ENCODE data around the gene ZBTB7C.

The ZBTB7C gene

DNA sequence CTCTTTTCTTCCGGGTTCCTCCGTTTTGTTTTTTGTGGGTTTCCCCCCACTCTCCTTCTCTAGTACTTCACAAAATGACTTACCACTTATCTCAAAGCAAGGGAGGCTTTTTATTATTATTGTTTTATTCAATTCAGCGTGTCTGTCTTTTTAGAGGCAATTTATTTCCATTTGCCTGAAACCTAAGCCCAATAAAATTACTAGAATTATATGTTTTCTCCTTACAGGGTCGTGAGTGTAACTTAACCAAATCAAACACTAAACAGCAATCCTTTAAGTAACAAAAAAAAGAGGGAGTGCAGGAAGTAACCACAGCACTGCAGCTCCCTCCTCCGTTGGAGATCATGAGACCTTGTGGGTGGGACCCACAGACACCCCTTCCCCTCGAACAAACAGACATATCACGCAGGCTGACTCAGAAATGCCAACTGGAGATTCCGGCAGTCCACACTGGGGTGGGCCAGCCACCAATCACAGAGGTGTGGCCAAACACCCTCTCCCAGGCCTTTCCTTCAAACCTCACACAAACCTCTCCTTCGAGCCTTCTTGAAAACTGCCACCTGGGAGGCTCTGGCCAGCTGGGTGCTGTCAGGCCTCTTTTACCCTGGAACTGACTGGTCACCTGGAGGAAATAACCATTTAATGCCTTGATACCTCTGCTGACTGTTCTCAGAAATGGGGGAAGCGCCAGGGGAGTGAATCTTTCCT is 271.7 kb downstream of the ZBTB7C start:
- TF ChIP-seq, protein P1, sequence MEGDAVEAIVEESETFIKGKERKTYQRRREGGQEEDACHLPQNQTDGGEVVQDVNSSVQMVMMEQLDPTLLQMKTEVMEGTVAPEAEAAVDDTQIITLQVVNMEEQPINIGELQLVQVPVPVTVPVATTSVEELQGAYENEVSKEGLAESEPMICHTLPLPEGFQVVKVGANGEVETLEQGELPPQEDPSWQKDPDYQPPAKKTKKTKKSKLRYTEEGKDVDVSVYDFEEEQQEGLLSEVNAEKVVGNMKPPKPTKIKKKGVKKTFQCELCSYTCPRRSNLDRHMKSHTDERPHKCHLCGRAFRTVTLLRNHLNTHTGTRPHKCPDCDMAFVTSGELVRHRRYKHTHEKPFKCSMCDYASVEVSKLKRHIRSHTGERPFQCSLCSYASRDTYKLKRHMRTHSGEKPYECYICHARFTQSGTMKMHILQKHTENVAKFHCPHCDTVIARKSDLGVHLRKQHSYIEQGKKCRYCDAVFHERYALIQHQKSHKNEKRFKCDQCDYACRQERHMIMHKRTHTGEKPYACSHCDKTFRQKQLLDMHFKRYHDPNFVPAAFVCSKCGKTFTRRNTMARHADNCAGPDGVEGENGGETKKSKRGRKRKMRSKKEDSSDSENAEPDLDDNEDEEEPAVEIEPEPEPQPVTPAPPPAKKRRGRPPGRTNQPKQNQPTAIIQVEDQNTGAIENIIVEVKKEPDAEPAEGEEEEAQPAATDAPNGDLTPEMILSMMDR (IDR thresholded peaks at IDR 0.05; ENCODE audit: low read length, missing control alignments): no peak
- no peak overlapping the region for H3K4me3 ChIP-seq (replicated peaks; ENCODE audit: low read depth, low read length)
- no peak for DNase-seq (ENCODE audit: low read depth)

DNA sequence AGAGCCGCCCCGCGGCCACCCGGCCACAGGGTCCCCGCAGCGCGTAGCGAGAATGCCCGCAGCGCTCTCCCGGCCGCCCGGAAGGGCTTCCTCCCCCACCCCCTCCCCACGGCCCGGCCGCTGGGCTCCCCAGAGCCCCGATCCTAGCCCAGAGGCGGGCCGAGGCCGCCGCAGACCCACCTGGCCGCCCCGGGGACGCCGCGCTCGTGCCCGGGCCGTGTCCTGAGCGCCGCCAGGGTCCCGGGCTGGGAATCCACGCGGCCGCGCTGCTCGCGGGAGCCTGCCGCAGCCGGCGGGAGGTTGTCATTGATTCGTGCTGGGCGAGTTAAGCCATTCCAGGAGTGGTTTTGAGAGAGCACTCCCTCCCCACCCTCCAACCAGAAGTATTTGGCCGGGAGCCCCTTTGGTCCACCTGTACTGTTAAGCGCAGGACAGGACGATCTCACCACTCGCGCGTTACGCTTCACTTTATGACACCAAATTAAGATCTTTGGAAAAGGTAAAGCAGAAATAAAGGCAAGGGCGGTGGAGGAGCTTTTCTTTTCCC is 272.3 kb downstream of the ZBTB7C start:
- peak overlapping the region; percentile 22 for H3K4me3 ChIP-seq (replicated peaks; ENCODE audit: low read depth, low read length)
- no peak for DNase-seq (ENCODE audit: low read depth)
- TF ChIP-seq, protein P1 (IDR thresholded peaks at IDR 0.05; ENCODE audit: low read length, missing control alignments): no peak

DNA sequence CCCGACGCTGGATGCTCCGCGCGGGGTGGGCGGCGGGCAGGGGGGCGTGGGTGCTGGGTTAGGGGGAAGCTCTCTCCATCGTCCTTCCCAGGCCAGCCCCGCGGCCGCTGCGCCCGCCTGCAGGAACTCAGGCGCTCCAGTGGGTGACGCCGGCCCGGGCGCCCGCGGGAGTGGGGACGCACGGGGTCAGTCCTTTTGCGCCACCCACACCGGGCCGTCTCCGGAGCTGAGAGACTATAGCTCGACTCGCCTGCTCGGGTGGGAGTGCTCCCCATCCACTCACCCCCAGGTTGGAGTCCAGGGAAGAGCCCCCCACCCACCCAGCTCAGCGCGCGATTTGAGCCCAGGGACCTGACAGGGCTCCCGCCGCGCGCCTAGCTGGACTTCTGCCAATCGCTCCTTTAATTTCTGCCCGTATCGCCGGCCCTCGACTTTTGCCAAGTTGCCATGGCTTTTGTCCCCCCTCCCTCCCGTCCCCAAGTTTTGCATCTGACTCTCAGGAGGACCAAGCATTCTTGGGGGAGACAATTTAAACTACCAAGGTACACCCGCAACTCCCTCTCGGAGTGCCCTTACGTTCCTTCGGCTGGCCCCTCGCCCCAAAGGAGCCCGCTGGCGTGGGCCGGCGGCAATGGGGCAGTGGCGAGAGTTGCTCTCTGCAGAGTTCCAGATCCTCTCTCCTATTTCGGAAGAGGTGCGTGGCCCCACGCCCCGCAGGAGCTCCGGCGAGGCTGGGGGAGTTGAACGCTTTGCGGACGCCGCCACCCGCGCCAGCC is 272.9 kb downstream of the ZBTB7C start:
- no peak for DNase-seq (ENCODE audit: low read depth)
- TF ChIP-seq, protein P1 (IDR thresholded peaks at IDR 0.05; ENCODE audit: low read length, missing control alignments): no peak
- peak overlapping the region; percentile 22 for H3K4me3 ChIP-seq (replicated peaks; ENCODE audit: low read depth, low read length)

DNA sequence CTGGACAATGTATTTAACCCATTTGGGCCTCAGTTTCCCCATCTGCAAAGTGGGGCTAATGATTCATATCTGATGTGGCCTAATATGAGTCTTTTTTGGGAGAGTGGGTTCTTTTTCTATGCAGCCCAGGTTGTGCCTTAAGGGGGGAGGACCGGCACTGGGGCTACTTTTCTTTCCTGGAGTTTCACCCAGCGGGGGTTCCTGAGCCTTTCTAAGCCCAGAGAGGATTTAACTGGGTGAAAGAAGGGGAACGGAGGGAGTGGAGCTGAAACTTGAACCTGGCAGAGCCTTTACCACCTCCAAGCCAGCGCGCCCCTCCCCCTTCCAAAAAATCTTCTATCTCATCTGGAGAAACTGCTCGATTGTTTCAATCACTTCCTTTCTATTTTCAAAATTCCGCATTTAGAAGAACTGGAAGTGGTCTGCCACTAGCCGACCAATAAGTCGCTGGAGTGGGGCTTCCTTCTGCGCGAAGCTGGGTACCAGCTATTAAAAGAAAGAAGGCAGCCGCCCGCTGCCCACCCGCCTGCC is 273.7 kb downstream of the ZBTB7C start:
- H3K4me3 ChIP-seq (replicated peaks; ENCODE audit: low read depth, low read length): no peak overlapping the region
- DNase-seq (ENCODE audit: low read depth): no peak
- TF ChIP-seq, protein P1 (IDR thresholded peaks at IDR 0.05; ENCODE audit: low read length, missing control alignments): no peak

DNA sequence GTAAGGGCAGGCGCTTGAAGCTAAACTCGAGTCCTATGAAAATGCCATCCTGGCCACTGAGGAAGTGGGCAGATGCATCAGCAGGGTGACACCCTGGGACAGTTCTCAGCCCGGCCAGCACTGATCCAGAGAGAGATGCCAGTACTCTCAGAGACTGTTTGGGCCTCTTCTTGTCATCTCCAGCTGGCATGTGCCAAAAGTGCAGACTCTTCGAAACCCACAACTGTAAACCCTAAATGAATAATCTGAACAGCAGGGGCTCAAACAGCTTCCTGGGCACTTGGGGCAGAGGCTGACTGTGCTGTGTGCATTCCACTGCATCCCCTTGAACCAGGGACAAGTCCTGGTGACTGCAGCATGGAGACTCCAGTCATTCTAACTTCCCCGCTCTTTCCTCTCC is 274.6 kb downstream of the ZBTB7C start:
- no peak for DNase-seq (ENCODE audit: low read depth)
- TF ChIP-seq, protein P1 (IDR thresholded peaks at IDR 0.05; ENCODE audit: low read length, missing control alignments): no peak

DNA sequence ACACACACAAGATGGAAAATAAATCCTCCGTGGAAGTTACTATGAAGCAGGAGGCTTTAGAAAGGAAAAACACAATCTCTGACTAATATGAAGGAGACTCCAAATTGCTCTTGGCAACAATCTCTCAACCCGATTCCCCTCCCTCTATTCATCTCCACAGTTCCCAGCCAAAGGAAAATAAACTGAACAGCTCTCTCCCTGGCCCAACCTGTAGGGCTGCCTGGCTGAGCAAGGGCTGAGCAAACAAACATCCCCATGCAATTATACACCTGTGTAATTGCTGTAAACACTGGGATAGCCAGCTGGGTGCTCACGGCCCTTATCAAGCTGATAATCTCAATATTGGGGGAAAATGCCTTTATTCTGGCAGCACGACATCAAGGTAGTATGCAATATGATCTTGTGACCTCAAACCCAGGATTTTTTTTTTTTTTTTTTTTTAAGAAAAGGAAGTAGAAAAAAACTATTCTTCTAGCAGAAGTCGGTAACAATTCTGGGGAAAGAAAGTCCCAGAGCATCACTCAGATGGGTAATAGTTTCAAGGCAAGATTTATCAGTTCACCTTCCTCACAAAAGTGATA is 275.4 kb downstream of the ZBTB7C start:
- H3K4me3 ChIP-seq (replicated peaks; ENCODE audit: low read depth, low read length): no peak overlapping the region
- peak; percentile 16 for DNase-seq (ENCODE audit: low read depth)
- TF ChIP-seq, protein P1 (IDR thresholded peaks at IDR 0.05; ENCODE audit: low read length, missing control alignments): no peak

More for the DNA sequence above, 274.6 kb downstream of the ZBTB7C start:
- H3K4me3 ChIP-seq (replicated peaks; ENCODE audit: low read depth, low read length): no peak overlapping the region

Data from fibroblast of pulmonary artery (primary cell).